Neural cell (in vitro differentiated cells): ENCODE measurements around the gene MIX23. TPM values are rescaled to one million over a fixed set of nuclear protein-coding genes. Genes with fewer than 3 reads are reported as not detected.

Experiments used
- H2AFZ ChIP-seq: fragments of 200-600, 300-800 bp; sonication (generic), shearing (Covaris generic); 2 replicates; pipeline ENCODE4 v1.6.0; 2014; ENCODE audit warnings: low read depth, mild to moderate bottlenecking, antibody characterized with exemption, low read length, moderate library complexity
- H3F3A ChIP-seq: fragments of 200-600 bp; shearing (Covaris generic); 2 replicates; pipeline ENCODE4 v1.6.1; 2016; ENCODE audit warnings: mild to moderate bottlenecking, moderate library complexity, mixed read lengths, antibody characterized with exemption, low read length; ENCODE audit not compliant: insufficient read depth, poor library complexity, severe bottlenecking
- H3K27ac ChIP-seq: fragments of 200-600, 300-800 bp; sonication (generic), shearing (Covaris generic); 2 replicates; pipeline ENCODE4 v1.5.1; 2014; ENCODE audit warnings: mild to moderate bottlenecking, low read length, moderate library complexity
- H3K27me3 ChIP-seq: fragments of 300-800, 200-600 bp; sonication (generic), shearing (Covaris generic); 2 replicates; pipeline ENCODE4 v1.6.0; 2014; ENCODE audit warnings: mild to moderate bottlenecking, low read depth, low read length, moderate library complexity; ENCODE audit not compliant: insufficient read depth
- H3K36me3 ChIP-seq: fragments of 300-800, 200-600 bp; sonication (generic), shearing (Covaris generic); 2 replicates; pipeline ENCODE4 v1.5.1; 2014; ENCODE audit warnings: mild to moderate bottlenecking, antibody characterized with exemption, low read length, moderate library complexity; ENCODE audit not compliant: insufficient read depth
- H3K4me2 ChIP-seq: fragments of 300-800, 200-600 bp; sonication (generic), shearing (Covaris generic); 2 replicates; pipeline ENCODE4 v1.6.0; 2014; ENCODE audit warnings: mild to moderate bottlenecking, low read length
- H3K4me3 ChIP-seq: fragments of 300-800, 200-600 bp; sonication (generic), shearing (Covaris generic); 2 replicates; pipeline ENCODE4 v1.5.1; 2014; ENCODE audit warnings: mild to moderate bottlenecking, low read length, moderate library complexity
- H3K79me2 ChIP-seq: fragments of 200-600 bp; shearing (Covaris generic); replicated peaks from 2 replicates; pipeline ENCODE4 v1.6.0; 2014; ENCODE audit warnings: mild to moderate bottlenecking, low read length, moderate library complexity; ENCODE audit not compliant: insufficient read depth
- H3K9ac ChIP-seq: fragments of 300-800, 200-600 bp; sonication (generic), shearing (Covaris generic); 2 replicates; pipeline ENCODE4 v1.6.1; 2016; ENCODE audit warnings: mild to moderate bottlenecking, low read length, mixed read lengths
- H3K9me2 ChIP-seq: fragments of 200-600 bp; shearing (Covaris generic); 2 replicates; pipeline ENCODE4 v1.6.1; 2016; ENCODE audit warnings: mild to moderate bottlenecking, low read length, mixed read lengths; ENCODE audit not compliant: insufficient read depth
- H3K9me3 ChIP-seq: fragments of 200-600, 300-800 bp; sonication (generic), shearing (Covaris generic); 2 replicates; pipeline ENCODE4 v1.6.1; 2016; ENCODE audit warnings: mild to moderate bottlenecking, mixed run types, low read length, moderate library complexity, mixed read lengths
- H4K20me1 ChIP-seq: fragments of 200-600 bp; shearing (Covaris generic); 2 replicates; pipeline ENCODE4 v1.6.1; 2016; ENCODE audit warnings: mild to moderate bottlenecking, mixed run types; ENCODE audit not compliant: insufficient read depth
- CTCF ChIP-seq: fragments of 450-650 bp; IDR thresholded peaks from 2 replicates; pipeline ENCODE4 v1.5.1; 2014; ENCODE audit warnings: antibody characterized with exemption, mild to moderate bottlenecking, moderate library complexity; ENCODE audit not compliant: poor library complexity, severe bottlenecking
- EP300 ChIP-seq: fragments of 450-650 bp; conservative IDR thresholded peaks from 2 replicates; pipeline ENCODE4 v1.6.1; 2014; ENCODE audit warnings: antibody characterized with exemption, mild to moderate bottlenecking, moderate library complexity; ENCODE audit not compliant: poor library complexity, severe bottlenecking
- EZH2 ChIP-seq: fragments of 200-600, 300-800 bp; shearing (Covaris generic), sonication (generic); IDR thresholded peaks from 2 replicates; pipeline ENCODE4 v1.6.1; 2014; ENCODE audit warnings: antibody characterized with exemption, low read length, borderline replicate concordance, mild to moderate bottlenecking; ENCODE audit not compliant: insufficient read depth, poor library complexity, severe bottlenecking
- MXI1 ChIP-seq: fragments of 450-650 bp; conservative IDR thresholded peaks from 2 replicates; pipeline ENCODE4 v1.6.1; 2014; ENCODE audit warnings: antibody characterized with exemption, mild to moderate bottlenecking; ENCODE audit not compliant: poor library complexity, severe bottlenecking
- POLR2AphosphoS5 ChIP-seq: IDR thresholded peaks from 2 replicates; pipeline ENCODE4 v1.6.1; 2012
- RAD21 ChIP-seq: fragments of 450-650 bp; conservative IDR thresholded peaks from 2 replicates; pipeline ENCODE4 v1.6.1; 2014; ENCODE audit warnings: antibody characterized with exemption, mild to moderate bottlenecking, moderate library complexity
- SMC3 ChIP-seq: fragments of 450-650 bp; conservative IDR thresholded peaks from 2 replicates; pipeline ENCODE4 v1.6.1; 2014; ENCODE audit warnings: antibody characterized with exemption, mild to moderate bottlenecking, moderate library complexity; ENCODE audit not compliant: poor library complexity
- TAF1 ChIP-seq: IDR thresholded peaks from 2 replicates; pipeline ENCODE4 v1.6.1; 2012; ENCODE audit warnings: low read depth
- polyA plus RNA-seq: library from polyadenylated mRNA; depleted of rRNA; stranded (reverse); fragments of >200 nt; gene quantifications from 2 replicates; pipeline ENCODE4 v1.2.3, GENCODE V29; 2014
- TF ChIP-seq, protein P1 (sequence below): IDR thresholded peaks from 2 replicates; pipeline ENCODE4 v1.6.1; 2012; ENCODE audit warnings: borderline replicate concordance

The MIX23 gene
- polyA plus RNA-seq, 1 donor from 2014 or later, result 87.3 TPM

DNA sequence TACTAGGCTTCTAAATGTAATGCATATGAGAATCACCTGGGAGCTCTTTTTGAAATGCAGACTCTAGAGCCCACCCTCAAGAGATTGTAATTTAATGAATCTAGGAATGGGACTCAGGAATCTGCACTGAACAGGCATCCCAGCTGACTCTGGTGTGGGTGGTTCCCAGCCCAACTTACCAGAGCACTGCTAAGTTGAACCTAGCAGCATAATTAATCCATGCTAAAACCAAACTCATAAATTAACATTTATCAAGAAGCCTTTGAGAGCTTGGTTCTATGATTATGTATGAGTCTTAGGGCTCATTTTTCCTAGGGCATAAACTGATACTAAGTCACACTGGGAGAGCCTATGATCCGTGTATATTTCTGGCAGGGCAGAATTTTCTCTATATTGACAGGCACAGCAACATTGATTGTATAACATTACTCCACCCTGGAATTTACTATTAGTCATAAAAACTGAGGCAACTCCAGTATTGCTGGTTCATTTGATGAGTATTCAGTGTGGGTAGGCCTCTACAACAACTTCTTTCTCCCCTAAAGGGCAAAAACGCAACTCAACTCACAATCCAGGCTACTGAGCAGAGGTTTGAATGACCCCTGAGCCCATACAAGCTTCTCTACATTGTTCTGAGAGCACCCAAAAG is 68.7 kb downstream of the MIX23 start:
- Histone ChIP-seq H2AFZ (no peak overlapping the region), H3K27ac (no peak overlapping the region), H3F3A (no peaks in the 10 kb centered on the region)

DNA sequence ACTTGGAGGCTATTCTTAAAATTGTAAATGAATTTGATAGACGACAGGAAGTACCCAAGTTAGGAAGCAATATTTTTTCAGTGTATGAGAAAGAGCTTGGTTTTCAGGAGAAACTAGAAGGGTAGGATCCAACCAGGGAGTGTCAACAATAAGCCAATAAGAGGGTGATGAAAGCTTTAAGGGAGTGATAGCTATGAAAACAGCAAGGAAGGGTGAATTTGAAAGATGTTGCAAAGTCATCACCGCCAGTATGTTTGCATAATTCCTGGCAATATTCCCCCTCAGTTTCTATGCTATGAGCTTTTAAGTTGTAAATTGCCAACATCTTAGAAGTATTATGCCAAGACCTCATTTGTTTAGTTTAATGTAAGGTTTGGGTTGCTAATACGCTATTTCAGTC is 69.8 kb downstream of the MIX23 start:
- no peak overlapping the region for H3K4me3 ChIP-seq
- H3K27ac ChIP-seq, result no peak overlapping the region
- H3K27me3 ChIP-seq, result no peaks in the 10 kb centered on the region
- no peaks in the 10 kb centered on the region for H3F3A ChIP-seq
- no peaks in the 10 kb centered on the region for H3K79me2 ChIP-seq
- no peaks in the 10 kb centered on the region for H3K36me3 ChIP-seq
- no peak for TF ChIP-seq EZH2
- TF ChIP-seq POLR2AphosphoS5, result no peak
- no peak for TF ChIP-seq CTCF
- no peak for TF ChIP-seq EP300
- no peak for TF ChIP-seq RAD21
- TF ChIP-seq, protein P1, sequence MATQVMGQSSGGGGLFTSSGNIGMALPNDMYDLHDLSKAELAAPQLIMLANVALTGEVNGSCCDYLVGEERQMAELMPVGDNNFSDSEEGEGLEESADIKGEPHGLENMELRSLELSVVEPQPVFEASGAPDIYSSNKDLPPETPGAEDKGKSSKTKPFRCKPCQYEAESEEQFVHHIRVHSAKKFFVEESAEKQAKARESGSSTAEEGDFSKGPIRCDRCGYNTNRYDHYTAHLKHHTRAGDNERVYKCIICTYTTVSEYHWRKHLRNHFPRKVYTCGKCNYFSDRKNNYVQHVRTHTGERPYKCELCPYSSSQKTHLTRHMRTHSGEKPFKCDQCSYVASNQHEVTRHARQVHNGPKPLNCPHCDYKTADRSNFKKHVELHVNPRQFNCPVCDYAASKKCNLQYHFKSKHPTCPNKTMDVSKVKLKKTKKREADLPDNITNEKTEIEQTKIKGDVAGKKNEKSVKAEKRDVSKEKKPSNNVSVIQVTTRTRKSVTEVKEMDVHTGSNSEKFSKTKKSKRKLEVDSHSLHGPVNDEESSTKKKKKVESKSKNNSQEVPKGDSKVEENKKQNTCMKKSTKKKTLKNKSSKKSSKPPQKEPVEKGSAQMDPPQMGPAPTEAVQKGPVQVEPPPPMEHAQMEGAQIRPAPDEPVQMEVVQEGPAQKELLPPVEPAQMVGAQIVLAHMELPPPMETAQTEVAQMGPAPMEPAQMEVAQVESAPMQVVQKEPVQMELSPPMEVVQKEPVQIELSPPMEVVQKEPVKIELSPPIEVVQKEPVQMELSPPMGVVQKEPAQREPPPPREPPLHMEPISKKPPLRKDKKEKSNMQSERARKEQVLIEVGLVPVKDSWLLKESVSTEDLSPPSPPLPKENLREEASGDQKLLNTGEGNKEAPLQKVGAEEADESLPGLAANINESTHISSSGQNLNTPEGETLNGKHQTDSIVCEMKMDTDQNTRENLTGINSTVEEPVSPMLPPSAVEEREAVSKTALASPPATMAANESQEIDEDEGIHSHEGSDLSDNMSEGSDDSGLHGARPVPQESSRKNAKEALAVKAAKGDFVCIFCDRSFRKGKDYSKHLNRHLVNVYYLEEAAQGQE, result no peak
- no peak for TF ChIP-seq TAF1
- no peak for TF ChIP-seq SMC3
- H3K4me2 ChIP-seq, result no peak overlapping the region
- no peak overlapping the region for H2AFZ ChIP-seq
- H4K20me1 ChIP-seq, result no peaks in the 10 kb centered on the region
- H3K9me2 ChIP-seq, result no peaks in the 10 kb centered on the region
- no peaks in the 10 kb centered on the region for H3K9me3 ChIP-seq
- H3K9ac ChIP-seq, result no peak overlapping the region

More for the DNA sequence above, 68.7 kb downstream of the MIX23 start:
- no peaks in the 10 kb centered on the region for H3K27me3 ChIP-seq
- no peaks in the 10 kb centered on the region for H4K20me1 ChIP-seq
- no peaks in the 10 kb centered on the region for H3K36me3 ChIP-seq
- H3K4me3 ChIP-seq, result no peak overlapping the region
- H3K4me2 ChIP-seq, result no peak overlapping the region
- TF ChIP-seq EZH2 (no peak), CTCF (no peak), MXI1 (no peak), RAD21 (no peak), TAF1 (no peak), EP300 (no peak), POLR2AphosphoS5 (no peak), SMC3 (no peak)
- TF ChIP-seq, protein P1, result no peak
- no peaks in the 10 kb centered on the region for H3K9me2 ChIP-seq
- H3K9me3 ChIP-seq, result no peaks in the 10 kb centered on the region
- H3K79me2 ChIP-seq, result no peaks in the 10 kb centered on the region
- H3K9ac ChIP-seq, result no peak overlapping the region
